GM12873 (cell line): ENCODE measurements around the gene C4orf50.

ENCODE experiments used
- TF ChIP-seq, protein P1 (sequence below): IDR thresholded peaks from 2 replicates; pipeline ENCODE4 v1.5.1; 2012; ENCODE audit warnings: low read depth, mild to moderate bottlenecking, moderate library complexity, low read length, control low read depth; ENCODE audit not compliant: insufficient read depth; ENCODE audit errors: missing control alignments

C4orf50 gene

DNA sequence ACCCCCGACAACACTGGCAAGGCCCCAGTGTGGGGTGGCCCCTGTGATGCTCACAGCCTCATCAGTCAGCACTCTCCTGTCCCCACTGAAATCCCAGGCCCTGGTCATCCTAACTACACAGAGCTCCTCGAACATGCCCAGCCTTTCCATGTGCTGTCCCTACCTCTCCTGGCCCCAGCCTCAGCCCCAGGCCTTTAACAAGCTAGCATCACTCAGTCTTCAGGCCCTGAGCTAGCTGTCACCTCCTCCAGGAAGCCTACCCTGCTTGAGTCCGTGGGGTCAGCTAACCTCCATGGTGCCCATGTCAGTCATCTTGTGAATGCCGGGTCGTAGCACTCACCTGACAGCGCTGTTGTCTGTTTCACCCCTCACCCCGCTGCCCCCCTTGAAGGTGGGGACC, 25.6 kb upstream of the C4orf50 start:
- TF ChIP-seq, protein P1, sequence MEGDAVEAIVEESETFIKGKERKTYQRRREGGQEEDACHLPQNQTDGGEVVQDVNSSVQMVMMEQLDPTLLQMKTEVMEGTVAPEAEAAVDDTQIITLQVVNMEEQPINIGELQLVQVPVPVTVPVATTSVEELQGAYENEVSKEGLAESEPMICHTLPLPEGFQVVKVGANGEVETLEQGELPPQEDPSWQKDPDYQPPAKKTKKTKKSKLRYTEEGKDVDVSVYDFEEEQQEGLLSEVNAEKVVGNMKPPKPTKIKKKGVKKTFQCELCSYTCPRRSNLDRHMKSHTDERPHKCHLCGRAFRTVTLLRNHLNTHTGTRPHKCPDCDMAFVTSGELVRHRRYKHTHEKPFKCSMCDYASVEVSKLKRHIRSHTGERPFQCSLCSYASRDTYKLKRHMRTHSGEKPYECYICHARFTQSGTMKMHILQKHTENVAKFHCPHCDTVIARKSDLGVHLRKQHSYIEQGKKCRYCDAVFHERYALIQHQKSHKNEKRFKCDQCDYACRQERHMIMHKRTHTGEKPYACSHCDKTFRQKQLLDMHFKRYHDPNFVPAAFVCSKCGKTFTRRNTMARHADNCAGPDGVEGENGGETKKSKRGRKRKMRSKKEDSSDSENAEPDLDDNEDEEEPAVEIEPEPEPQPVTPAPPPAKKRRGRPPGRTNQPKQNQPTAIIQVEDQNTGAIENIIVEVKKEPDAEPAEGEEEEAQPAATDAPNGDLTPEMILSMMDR, result no peak

DNA sequence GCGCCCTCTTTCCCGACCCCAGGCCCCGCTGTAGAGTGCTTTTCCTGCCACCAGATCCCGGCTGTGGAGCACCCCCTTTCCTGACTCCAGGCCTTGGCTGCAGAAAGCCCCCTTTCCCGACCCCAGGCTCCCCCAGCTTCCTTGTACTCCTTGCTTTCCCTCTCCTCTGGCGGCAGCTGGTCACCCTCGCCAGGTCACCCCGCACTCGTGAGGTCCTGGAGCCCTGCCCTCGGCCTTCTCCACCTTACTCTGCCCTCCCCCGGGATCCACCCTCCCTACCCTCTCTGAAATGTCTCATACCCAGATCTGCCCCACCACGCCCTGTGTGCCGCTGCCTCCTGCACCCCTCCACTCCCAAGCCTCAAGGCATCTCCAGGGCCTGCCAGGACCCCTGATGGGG, 25.0 kb upstream of the C4orf50 start:
- TF ChIP-seq, protein P1, result no peak

DNA sequence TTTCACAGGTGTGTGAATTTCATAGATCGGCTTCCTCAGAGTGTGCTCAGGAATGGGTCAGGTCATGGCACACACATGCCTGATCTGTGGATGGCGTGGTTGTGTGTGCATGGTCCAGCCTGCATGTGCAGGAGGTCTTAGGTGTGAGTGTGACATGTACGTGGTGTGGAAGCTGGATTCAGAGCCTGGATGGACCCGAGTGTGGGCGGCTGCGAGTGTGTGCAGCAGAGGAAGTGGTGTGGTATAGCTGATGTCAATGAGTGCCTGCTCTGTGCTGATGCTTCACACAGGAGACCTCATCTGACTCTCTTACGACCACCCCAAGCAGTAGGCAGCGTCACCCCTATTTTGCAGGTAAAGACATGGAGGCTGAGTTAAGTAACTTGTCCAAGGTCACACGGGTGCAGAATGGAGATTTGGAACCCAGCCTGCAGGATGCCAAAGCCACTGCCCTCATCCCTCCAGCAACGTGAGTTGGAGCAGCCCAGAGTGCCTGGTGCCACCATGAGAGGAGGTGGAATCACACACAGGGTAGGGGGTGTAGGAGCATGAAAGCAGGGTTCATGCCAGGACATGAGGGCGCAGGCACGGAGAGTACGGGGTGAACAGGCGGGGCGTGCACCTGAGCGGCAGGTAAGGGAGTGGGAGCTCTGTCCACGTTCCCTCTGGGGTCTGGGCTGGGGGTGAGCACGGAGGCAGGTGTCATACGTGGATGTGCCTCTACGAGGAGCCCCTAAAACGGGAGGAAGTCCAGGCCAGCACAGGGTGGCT, 24.2 kb upstream of the C4orf50 start:
- TF ChIP-seq, protein P1, result no peak

DNA sequence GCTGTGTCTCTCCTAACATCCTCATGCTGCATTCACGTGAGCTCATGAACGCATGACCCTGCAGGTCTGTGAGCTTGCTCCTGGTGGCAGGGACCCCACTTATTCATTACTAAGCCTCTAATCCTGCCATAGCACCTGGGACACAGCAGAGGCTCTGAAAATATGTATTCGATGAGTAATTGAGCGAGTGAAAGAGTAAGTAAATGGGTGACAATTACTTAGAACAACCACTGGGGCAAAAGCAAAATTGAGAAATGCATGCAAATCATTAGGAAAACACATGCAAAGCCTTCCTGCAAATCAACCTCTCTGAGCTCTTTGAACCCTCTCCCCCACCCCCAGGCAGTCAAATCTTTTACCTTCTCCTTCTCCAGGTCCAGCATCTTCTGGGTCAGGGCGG, 23.6 kb upstream of the C4orf50 start:
- TF ChIP-seq, protein P1, result peak; percentile 29

DNA sequence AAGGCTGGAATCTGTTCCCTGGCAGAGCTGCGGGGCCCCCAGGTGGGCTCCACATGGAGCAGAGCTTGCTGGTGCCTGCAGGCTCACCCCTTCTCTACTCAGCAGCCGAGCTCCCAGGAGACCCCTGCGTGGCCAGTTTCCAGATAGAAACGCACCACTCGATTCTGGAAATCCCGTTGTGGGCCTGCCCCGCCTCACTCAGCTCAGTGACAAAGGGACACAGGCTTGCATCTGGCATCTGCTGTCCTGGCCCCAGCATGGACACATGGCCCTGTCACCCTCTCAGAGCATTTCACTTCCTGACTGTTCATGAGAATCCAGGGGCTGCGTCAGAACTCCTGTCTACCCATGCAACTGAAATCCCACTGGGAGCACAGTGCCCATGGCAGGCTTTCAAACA, 20.5 kb upstream of the C4orf50 start:
- TF ChIP-seq, protein P1, result no peak

DNA sequence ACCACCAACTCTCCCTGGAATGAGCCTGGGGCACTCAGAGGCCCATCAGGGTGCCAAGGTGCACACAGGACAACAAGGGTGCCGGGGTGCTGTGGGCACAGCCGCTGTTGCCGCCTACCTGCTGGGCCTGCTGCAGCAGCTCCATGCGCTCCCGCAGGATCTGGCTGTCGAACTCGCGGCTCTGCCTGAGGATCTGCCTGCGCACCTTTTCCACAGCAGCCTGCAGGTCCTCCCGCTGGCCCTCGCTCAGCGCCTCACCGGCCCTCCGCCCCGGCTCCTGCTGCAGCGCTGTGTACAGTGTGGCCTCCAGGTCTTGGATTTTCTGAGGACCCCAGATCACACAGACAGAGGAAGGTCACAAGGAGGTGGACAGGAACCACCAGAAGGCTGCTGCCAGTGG, 17.6 kb upstream of the C4orf50 start:
- TF ChIP-seq, protein P1, result no peak

DNA sequence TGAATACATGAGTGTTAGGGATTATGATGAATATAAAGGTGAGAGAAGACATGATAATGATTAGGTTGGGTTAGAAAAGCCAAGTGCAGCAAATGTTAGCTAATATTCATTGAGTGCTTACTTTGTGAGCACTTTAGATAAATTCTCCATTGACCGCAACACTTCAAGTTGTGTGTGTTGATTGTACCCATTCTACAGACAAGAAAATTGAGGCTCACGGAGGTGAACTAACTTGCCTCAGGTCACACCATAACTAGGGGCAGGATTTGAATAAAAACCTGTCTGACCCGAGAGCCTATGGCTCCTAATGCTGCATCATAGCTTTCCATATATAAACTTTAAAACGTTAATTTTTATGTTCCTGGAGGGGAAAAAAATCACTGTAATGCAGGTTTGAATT, 15.2 kb upstream of the C4orf50 start:
- TF ChIP-seq, protein P1, result no peak
